Loucy (cell line): Measurements from ENCODE around the gene C3orf33.

Source experiments
- EZH2phosphoT487 ChIP-seq: fragments of 200-600 bp; IDR thresholded peaks from 2 replicates; pipeline ENCODE4 v1.6.1; 2018; ENCODE audit warnings: antibody characterized with exemption, mild to moderate bottlenecking, moderate library complexity, borderline replicate concordance
- TF ChIP-seq, protein P1 (sequence below): fragments of 200-600 bp; sonication (generic); conservative IDR thresholded peaks from 2 replicates; pipeline ENCODE4 v1.5.1; 2014; ENCODE audit warnings: mild to moderate bottlenecking, antibody characterized with exemption, low read length

DNA sequence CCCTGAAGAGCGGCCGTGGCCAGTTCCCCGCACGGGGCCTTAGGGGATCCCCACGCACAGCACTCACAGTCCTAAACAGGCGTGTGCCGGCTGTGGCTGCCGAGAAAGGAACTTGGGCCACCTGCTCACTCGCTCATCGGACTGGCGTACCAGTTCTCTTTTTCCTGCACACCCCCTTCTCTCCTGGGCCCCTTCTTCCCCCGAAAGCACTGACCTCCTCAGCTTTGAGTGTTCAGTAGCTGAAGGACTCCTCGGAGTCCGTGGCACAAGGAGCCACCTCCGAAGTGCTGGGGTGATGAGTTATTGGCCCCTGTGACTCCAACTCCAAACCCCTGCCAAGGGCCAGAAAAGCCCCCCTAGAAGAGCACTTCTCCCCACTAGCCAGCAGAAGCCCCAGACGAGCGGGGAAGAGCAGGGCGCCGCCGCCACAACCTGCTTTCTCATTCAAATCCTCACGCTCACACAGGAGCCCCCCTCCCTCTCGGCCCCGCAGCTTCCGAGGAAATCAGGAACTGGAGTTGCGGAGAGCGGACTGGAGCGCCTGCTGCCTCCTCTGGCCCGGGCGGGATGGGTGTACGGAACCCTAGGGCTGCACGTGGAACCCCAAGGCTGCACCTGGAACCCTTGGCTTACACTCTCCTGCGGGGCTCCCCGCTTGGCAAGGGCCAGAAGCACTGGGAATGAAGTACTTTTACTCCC is 61.3 kb downstream of the C3orf33 start, which contains the start of gene PLCH1:
- TF ChIP-seq EZH2phosphoT487, result no peak
- TF ChIP-seq, protein P1, sequence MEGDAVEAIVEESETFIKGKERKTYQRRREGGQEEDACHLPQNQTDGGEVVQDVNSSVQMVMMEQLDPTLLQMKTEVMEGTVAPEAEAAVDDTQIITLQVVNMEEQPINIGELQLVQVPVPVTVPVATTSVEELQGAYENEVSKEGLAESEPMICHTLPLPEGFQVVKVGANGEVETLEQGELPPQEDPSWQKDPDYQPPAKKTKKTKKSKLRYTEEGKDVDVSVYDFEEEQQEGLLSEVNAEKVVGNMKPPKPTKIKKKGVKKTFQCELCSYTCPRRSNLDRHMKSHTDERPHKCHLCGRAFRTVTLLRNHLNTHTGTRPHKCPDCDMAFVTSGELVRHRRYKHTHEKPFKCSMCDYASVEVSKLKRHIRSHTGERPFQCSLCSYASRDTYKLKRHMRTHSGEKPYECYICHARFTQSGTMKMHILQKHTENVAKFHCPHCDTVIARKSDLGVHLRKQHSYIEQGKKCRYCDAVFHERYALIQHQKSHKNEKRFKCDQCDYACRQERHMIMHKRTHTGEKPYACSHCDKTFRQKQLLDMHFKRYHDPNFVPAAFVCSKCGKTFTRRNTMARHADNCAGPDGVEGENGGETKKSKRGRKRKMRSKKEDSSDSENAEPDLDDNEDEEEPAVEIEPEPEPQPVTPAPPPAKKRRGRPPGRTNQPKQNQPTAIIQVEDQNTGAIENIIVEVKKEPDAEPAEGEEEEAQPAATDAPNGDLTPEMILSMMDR, result no peak
